Left forelimb (tissue), 1 donor: ENCODE results near the gene KAT6B.
"Not testable (repeated sequence)": the region's sequence is repeated elsewhere in the genome, so short reads cannot be mapped to it uniquely, and the experiment has no call there.

ENCODE experiments used
- DNase-seq: peaks from one replicate; pipeline ENCODE4 v3.0.0-alpha.2; 2018; ENCODE audit warnings: low spot score

Gene KAT6B

GRCh38 chr10:74826142-74827044 is at the start of gene KAT6B:
Gene KAT6B (plus strand): TSS chr10:74826600. CDS start chr10:74842858, 16,258 bp downstream.
- DNase-seq: peak; percentile 100

- no peak for DNase-seq
Observed at GRCh38 chr10:74778436-74779094, 47.8 kb upstream of the KAT6B start.

- not testable (repeated sequence) for DNase-seq
Observed at GRCh38 chr10:74781870-74782269, 44.5 kb upstream of the KAT6B start.

GRCh38 chr10:74784462-74784861 is 41.9 kb upstream of the KAT6B start:
- DNase-seq: no peak

GRCh38 chr10:74786126-74786525 is 40.3 kb upstream of the KAT6B start:
- DNase-seq: no peak

GRCh38 chr10:74787457-74787856 is 38.9 kb upstream of the KAT6B start:
- DNase-seq: no peak

- not testable (repeated sequence) for DNase-seq
Observed at GRCh38 chr10:74791979-74792378, 34.4 kb upstream of the KAT6B start.

- DNase-seq: no peak
Observed at GRCh38 chr10:74792726-74793125, 33.7 kb upstream of the KAT6B start.

- DNase-seq: not testable (repeated sequence)
Observed at GRCh38 chr10:74793240-74793639, 33.2 kb upstream of the KAT6B start.

- no peak for DNase-seq
Observed at GRCh38 chr10:74794531-74794930, 31.9 kb upstream of the KAT6B start.

GRCh38 chr10:74797550-74797949 is 28.9 kb upstream of the KAT6B start:
- DNase-seq: no peak

- no peak for DNase-seq
Observed at GRCh38 chr10:74799721-74800221, 26.6 kb upstream of the KAT6B start.

- no peak for DNase-seq
Observed at GRCh38 chr10:74801447-74801846, 25.0 kb upstream of the KAT6B start.

GRCh38 chr10:74808501-74808900 is 17.9 kb upstream of the KAT6B start:
- DNase-seq: no peak

GRCh38 chr10:74810087-74810486 is 16.3 kb upstream of the KAT6B start:
- DNase-seq: no peak

- no peak for DNase-seq
Observed at GRCh38 chr10:74813381-74814259, 12.8 kb upstream of the KAT6B start.

- no peak for DNase-seq
Observed at GRCh38 chr10:74814797-74815196, 11.6 kb upstream of the KAT6B start.

- no peak for DNase-seq
Observed at GRCh38 chr10:74816824-74817498, 9.4 kb upstream of the KAT6B start.

- no peak for DNase-seq
Observed at GRCh38 chr10:74821501-74821900, 4.9 kb upstream of the KAT6B start.

- no peak for DNase-seq
Observed at GRCh38 chr10:74822101-74822500, 4.3 kb upstream of the KAT6B start.

GRCh38 chr10:74822521-74823089 is 3.8 kb upstream of the KAT6B start:
- DNase-seq: no peak
